OCI-LY7 (cell line): ENCODE measurements around the gene COLEC12.

Source experiments
- CTCF ChIP-seq: fragments of 200-600 bp; sonication (generic); conservative IDR thresholded peaks from 2 replicates; pipeline ENCODE4 v1.5.1; 2014; ENCODE audit warnings: mild to moderate bottlenecking, antibody characterized with exemption, low read length, moderate library complexity, mixed read lengths
- EZH2phosphoT487 ChIP-seq: fragments of 200-600 bp; sonication (generic); IDR thresholded peaks from 2 replicates; pipeline ENCODE4 v1.6.1; 2018; ENCODE audit warnings: low read depth, borderline replicate concordance, mild to moderate bottlenecking, mixed run types, antibody characterized with exemption, low read length, moderate library complexity, mixed read lengths

- TF ChIP-seq CTCF, result no peak
- TF ChIP-seq EZH2phosphoT487, result no peak
Observed at GRCh38 chr18:525036-525797, 24.7 kb upstream of the COLEC12 start.
